Amniotic epithelial cell (primary cell): ENCODE data around the gene C10orf120.

Source experiments
- DNase-seq: peaks from one replicate; pipeline ENCODE4 v3.0.0-alpha.2; 2010; ENCODE audit warnings: low read depth

C10orf120 gene

GRCh38 chr10:122660696-122661095 lies 39.0 kb downstream of the C10orf120 start:
- no peak for DNase-seq

- no peak for DNase-seq
Observed at GRCh38 chr10:122659651-122660050, 40.0 kb downstream of the C10orf120 start.

- DNase-seq = no peak
Observed at GRCh38 chr10:122659126-122659525, 40.5 kb downstream of the C10orf120 start.

- DNase-seq = no peak
Observed at GRCh38 chr10:122658356-122659049, 41.1 kb downstream of the C10orf120 start.

- DNase-seq = no peak
Observed at GRCh38 chr10:122657729-122658128, 41.9 kb downstream of the C10orf120 start.

- no peak for DNase-seq
Observed at GRCh38 chr10:122657255-122657654, 42.4 kb downstream of the C10orf120 start.

- no peak for DNase-seq
Observed at GRCh38 chr10:122656741-122657140, 42.9 kb downstream of the C10orf120 start.

- no peak for DNase-seq
Observed at GRCh38 chr10:122656308-122656705, 43.3 kb downstream of the C10orf120 start.

GRCh38 chr10:122655524-122656307 lies 43.9 kb downstream of the C10orf120 start:
- no peak for DNase-seq

GRCh38 chr10:122650331-122650730 lies 49.3 kb downstream of the C10orf120 start:
- DNase-seq = no peak

- no peak for DNase-seq
Observed at GRCh38 chr10:122649903-122650302, 49.7 kb downstream of the C10orf120 start.

- DNase-seq = peak; percentile 0
Observed at GRCh38 chr10:122648599-122649428, 50.8 kb downstream of the C10orf120 start.
